Esophagus muscularis mucosa (tissue), 4 donors: ENCODE results near the gene PAX4. TPM values are rescaled to one million over a fixed set of nuclear protein-coding genes. Genes with fewer than 3 reads are reported as not detected.

Experiments
- DNase-seq: peaks from one replicate; pipeline ENCODE4 v3.0.0-alpha.2; 2017; ENCODE audit errors: extremely low spot score
- H3K27ac ChIP-seq, 4 donors: fragments of 200-600 bp; sonication (generic); replicated peaks in 1 of 4; 1 replicate in 3 of 4; 2 replicates in 1 of 4; pipeline ENCODE4 v1.5.1; 2016 to 2019; ENCODE audit warnings: mild to moderate bottlenecking in 1 of 4
- H3K27me3 ChIP-seq, 4 donors: fragments of 200-600 bp; sonication (generic); one replicate each; pipeline versions ENCODE4 v1.5.1 to v1.6.0; 2016 to 2019
- H3K36me3 ChIP-seq, 4 donors: fragments of 200-600 bp; sonication (generic); one replicate each; pipeline ENCODE4 v1.5.1; 2016 to 2019
- H3K4me1 ChIP-seq, 4 donors: fragments of 200-600 bp; sonication (generic); one replicate each; pipeline ENCODE4 v1.5.1; 2016 to 2019
- H3K4me3 ChIP-seq, 4 donors: fragments of 200-600 bp; sonication (generic); 1 replicate in 2 of 4; 2 replicates in 2 of 4; pipeline ENCODE4 v1.5.1; 2016 to 2019; ENCODE audit warnings: mild to moderate bottlenecking in 4 of 4, moderate library complexity in 1 of 4
- H3K9me3 ChIP-seq, 4 donors: fragments of 200-600 bp; sonication (generic); 1 replicate in 3 of 4; 2 replicates in 1 of 4; pipeline ENCODE4 v1.5.1; 2016 to 2019
- EP300 ChIP-seq: sonication (generic); formaldehyde crosslinking; IDR thresholded peaks from one replicate; pipeline ENCODE4 v1.6.1; 2017; ENCODE audit warnings: antibody characterized with exemption
- POLR2A ChIP-seq: fragments of 450-650 bp; IDR thresholded peaks from one replicate; pipeline ENCODE4 v1.6.1; 2017; ENCODE audit warnings: antibody characterized with exemption, moderate library complexity, mild to moderate bottlenecking, low read depth
- POLR2AphosphoS5 ChIP-seq, 2 donors: sonication (generic); formaldehyde crosslinking; IDR thresholded peaks; one replicate each; pipeline ENCODE4 v1.6.1; 2017; ENCODE audit warnings: antibody characterized with exemption in 2 of 2
- WGBS: methylation state at CpG from one replicate; pipeline ENCODE4 v1.1.5; 2018; 5-methylcytosine and 5-hydroxymethylcytosine counted together
- intact Hi-C: fragments of 100-400 bp; cut with DNase I; formaldehyde crosslinking; loops from one replicate; pipeline ENCODE4 v1.15.1; 2023
- total RNA-seq, 4 donors: library from RNA; depleted of rRNA; stranded (reverse); fragments of >200 nt; gene quantifications; one replicate each; pipeline versions ENCODE4 v1.1.0 to v1.2.1, GENCODE V29; 2016
- TF ChIP-seq, protein P1 (sequence below), 3 experiments: fragments of 200-600 bp in 2 of 3; fragments of 450-650 bp in 1 of 3; sonication (generic) in 2 of 3; IDR thresholded peaks; one replicate each; pipeline ENCODE4 v1.5.1; 2017 to 2019; ENCODE audit warnings: antibody characterized with exemption in 3 of 3, mild to moderate bottlenecking in 2 of 3, moderate library complexity in 1 of 3

The PAX4 gene
- total RNA-seq, 4 donors from 2014 or later = not detected

GRCh38 chr7:127588697-127589482 is 29.1 kb downstream of the PAX4 start:
- Histone ChIP-seq H3K27me3 (no peaks in the 10 kb centered on the region), H3K36me3 (peaks cover 19 to 43% (median 34%) of the 10 kb centered on the region in 4 donors), H3K27ac (peak overlapping the region; percentile 95 to 96 (median 95)), H3K4me1 (peaks cover 22 to 45% (median 38%) of the 10 kb centered on the region in 4 donors), H3K4me3 (peak overlapping the region; percentile 91 to 99 (median 98)), H3K9me3 (no peaks in the 10 kb centered on the region)
- intact Hi-C loops = no loop called here
- WGBS = 9% methylated on average over 26 of the region's 43 CpGs
- no peak for DNase-seq
- TF ChIP-seq EP300 (no peak), POLR2A (no peak), POLR2AphosphoS5 (IDR thresholded peaks at IDR 0.05) (peak in 1 of 2 donors; percentile 41)
- TF ChIP-seq, protein P1, sequence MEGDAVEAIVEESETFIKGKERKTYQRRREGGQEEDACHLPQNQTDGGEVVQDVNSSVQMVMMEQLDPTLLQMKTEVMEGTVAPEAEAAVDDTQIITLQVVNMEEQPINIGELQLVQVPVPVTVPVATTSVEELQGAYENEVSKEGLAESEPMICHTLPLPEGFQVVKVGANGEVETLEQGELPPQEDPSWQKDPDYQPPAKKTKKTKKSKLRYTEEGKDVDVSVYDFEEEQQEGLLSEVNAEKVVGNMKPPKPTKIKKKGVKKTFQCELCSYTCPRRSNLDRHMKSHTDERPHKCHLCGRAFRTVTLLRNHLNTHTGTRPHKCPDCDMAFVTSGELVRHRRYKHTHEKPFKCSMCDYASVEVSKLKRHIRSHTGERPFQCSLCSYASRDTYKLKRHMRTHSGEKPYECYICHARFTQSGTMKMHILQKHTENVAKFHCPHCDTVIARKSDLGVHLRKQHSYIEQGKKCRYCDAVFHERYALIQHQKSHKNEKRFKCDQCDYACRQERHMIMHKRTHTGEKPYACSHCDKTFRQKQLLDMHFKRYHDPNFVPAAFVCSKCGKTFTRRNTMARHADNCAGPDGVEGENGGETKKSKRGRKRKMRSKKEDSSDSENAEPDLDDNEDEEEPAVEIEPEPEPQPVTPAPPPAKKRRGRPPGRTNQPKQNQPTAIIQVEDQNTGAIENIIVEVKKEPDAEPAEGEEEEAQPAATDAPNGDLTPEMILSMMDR (IDR thresholded peaks at IDR 0.05) = peak; percentile 37 to 38 (median 38)

DNA sequence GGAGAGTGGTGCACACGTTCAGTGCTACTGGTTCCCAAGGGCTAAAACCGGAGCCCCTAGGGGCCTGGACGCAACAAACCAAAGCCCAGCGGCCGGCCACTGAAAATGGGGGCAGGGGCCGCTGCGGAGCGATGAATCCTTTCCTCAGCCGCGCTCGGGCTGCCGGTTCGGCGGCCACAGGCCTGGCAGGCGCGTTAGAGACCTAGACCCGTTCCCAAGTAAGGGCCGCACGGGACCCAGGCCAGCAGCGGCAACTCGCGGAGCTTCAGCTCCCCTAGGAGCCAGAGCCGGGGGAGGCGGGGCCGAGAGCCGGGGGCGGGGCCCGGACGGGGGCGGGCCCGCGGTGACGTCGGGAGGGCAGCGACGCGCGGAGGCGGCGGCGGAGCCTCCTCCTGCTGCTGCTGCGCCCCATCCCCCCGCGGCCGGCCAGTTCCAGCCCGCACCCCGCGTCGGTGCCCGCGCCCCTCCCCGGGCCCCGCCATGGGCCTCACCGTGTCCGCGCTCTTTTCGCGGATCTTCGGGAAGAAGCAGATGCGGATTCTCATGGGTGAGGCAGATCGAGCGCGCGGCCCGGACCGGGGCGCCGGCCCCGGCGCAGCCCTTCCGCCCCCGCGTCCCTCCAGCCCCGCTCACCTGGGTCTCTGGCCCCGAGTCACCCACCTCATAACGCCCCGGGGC is 29.8 kb downstream of the PAX4 start, which contains the start of gene ARF5:
TSS of gene ARF5 (plus strand) at position 393 of the 678 bp plus-strand sequence. CDS start at position 481, 88 bp downstream.
- TF ChIP-seq, protein P1 (IDR thresholded peaks at IDR 0.05) = no peak
- TF ChIP-seq EP300 (no peak), POLR2AphosphoS5 (IDR thresholded peaks at IDR 0.05) (peak; percentile 83 to 90), POLR2A (peak; percentile 37)
- H3K9me3 ChIP-seq = no peaks in the 10 kb centered on the region
- H3K36me3 ChIP-seq = peaks cover 19 to 43% (median 35%) of the 10 kb centered on the region in 4 donors
- DNase-seq = peak; percentile 96
- no peaks in the 10 kb centered on the region for H3K27me3 ChIP-seq
- intact Hi-C loops = no loop called here
- peaks cover 29 to 52% (median 46%) of the 10 kb centered on the region in 4 donors for H3K4me1 ChIP-seq
- peak within 1 kb of the TSS; percentile 95 to 96 (median 95) for H3K27ac ChIP-seq
- peak within 1 kb of the TSS; percentile 91 to 99 (median 98) for H3K4me3 ChIP-seq
- 2% methylated on average over 13 of the region's 77 CpGs for WGBS

- TF ChIP-seq, protein P1 (IDR thresholded peaks at IDR 0.05) = no peak
- TF ChIP-seq POLR2AphosphoS5 (IDR thresholded peaks at IDR 0.05) = no peak
- TF ChIP-seq POLR2A = no peak
- TF ChIP-seq EP300 = no peak
- WGBS = 59% methylated on average over 20 of the region's 20 CpGs
- peaks cover 34 to 58% (median 51%) of the 10 kb centered on the region in 4 donors for H3K4me1 ChIP-seq
- H3K9me3 ChIP-seq = no peaks in the 10 kb centered on the region
- H3K27ac ChIP-seq = peak overlapping the region; percentile 95 to 96 (median 95)
- no peak for DNase-seq
- peaks cover 24 to 43% (median 38%) of the 10 kb centered on the region in 4 donors for H3K36me3 ChIP-seq
- peak overlapping the region; percentile 91 to 99 (median 98) for H3K4me3 ChIP-seq
- H3K27me3 ChIP-seq = no peaks in the 10 kb centered on the region
- intact Hi-C loops = no loop called here
Measured at GRCh38 chr7:127587663-127588018, 30.3 kb downstream of the PAX4 start.

- TF ChIP-seq POLR2AphosphoS5 (IDR thresholded peaks at IDR 0.05) = no peak
- no peak for TF ChIP-seq POLR2A
- no peak for TF ChIP-seq EP300
- TF ChIP-seq, protein P1 (IDR thresholded peaks at IDR 0.05) = no peak
- Histone ChIP-seq H3K27ac (peak overlapping the region; percentile 86 to 97 (median 87)), H3K4me1 (peaks cover 47 to 71% (median 64%) of the 10 kb centered on the region in 4 donors), H3K4me3 (no peak overlapping the region), H3K9me3 (no peaks in the 10 kb centered on the region), H3K27me3 (no peaks in the 10 kb centered on the region), H3K36me3 (peaks cover 26 to 43% (median 39%) of the 10 kb centered on the region in 4 donors)
- intact Hi-C loops = no loop called here
- DNase-seq = no peak
- WGBS = 90% methylated on average over 2 of the region's 2 CpGs
Measured at GRCh38 chr7:127586346-127586745, 31.6 kb downstream of the PAX4 start.
